Measurements from ENCODE around the gene WNK2.

WNK2 gene

GRCh38 chr9:93205896-93206575 is 22.1 kb downstream of the WNK2 start:
- Histone ChIP-seq H3K4me1 (ENCODE audit: control insufficient read depth in 2 of 2, insufficient read depth in 1 of 2, low read depth in 1 of 2, low read length in 2 of 2) (peaks cover 50 to 53% of the 10 kb centered on the region in 2 donors), H4K8ac (ENCODE audit: low read depth, low read length) (no peak overlapping the region), H3K79me1 (ENCODE audit: low read depth, low read length) (peaks cover 8% of the 10 kb centered on the region), H3K4ac (ENCODE audit: low read length) (no peak overlapping the region), H3K4me3 (ENCODE audit: low read length in 2 of 2) (no peak overlapping the region), H2BK120ac (ENCODE audit: low read depth, low read length) (no peak overlapping the region), H3K4me2 (ENCODE audit: insufficient read depth, low read length, poor library complexity, severe bottlenecking) (no peak overlapping the region), H2BK15ac (ENCODE audit: low read length) (no peak overlapping the region), H3K9ac (ENCODE audit: low read depth, low read length, poor library complexity) (peak overlapping the region; percentile 17), H3K27ac (replicated peaks; ENCODE audit: low read length) (no peak overlapping the region), H4K91ac (ENCODE audit: low read depth, low read length, poor library complexity) (no peak overlapping the region), H3K14ac (ENCODE audit: low read length) (no peak overlapping the region), H3K23ac (ENCODE audit: low read depth, low read length, poor library complexity) (no peak overlapping the region), H2AFZ (ENCODE audit: low read length) (no peak overlapping the region), H3K18ac (ENCODE audit: low read length) (peak overlapping the region; percentile 49), H3K27me3 (ENCODE audit: control insufficient read depth in 3 of 3, insufficient read depth in 3 of 3, low read depth in 1 of 3, low read length in 3 of 3) (peaks cover 0 to 3% (median 0%) of the 10 kb centered on the region in 3 experiments), H3K36me3 (replicated peaks in 1 of 2; ENCODE audit: control insufficient read depth in 2 of 2, insufficient read depth in 2 of 2, low read length in 2 of 2) (peaks cover 0 to 2% of the 10 kb centered on the region in 2 donors), H3K9me3 (replicated peaks in 1 of 2; ENCODE audit: control insufficient read depth in 2 of 2, insufficient read depth in 1 of 2, low read depth in 1 of 2, low read length in 2 of 2) (no peaks in the 10 kb centered on the region), H2BK5ac (ENCODE audit: low read length) (no peak overlapping the region), H2AK5ac (ENCODE audit: low read depth, low read length) (peak overlapping the region; percentile 92), H2BK12ac (ENCODE audit: low read length) (no peak overlapping the region)
- no peak for DNase-seq (ENCODE audit: low spot score)
- no CpG with 5 or more reads among the region's 12 CpGs for WGBS, 2 donors (ENCODE audit: extremely low coverage in 2 of 2, insufficient read length in 2 of 2, insufficient replicate concordance in 1 of 2)

- Histone ChIP-seq H3K4ac (ENCODE audit: low read length) (no peak overlapping the region), H2BK15ac (ENCODE audit: low read length) (peak overlapping the region; percentile 21), H3K79me1 (ENCODE audit: low read depth, low read length) (peaks cover 8% of the 10 kb centered on the region), H3K9me3 (replicated peaks in 1 of 2; ENCODE audit: control insufficient read depth in 2 of 2, insufficient read depth in 1 of 2, low read depth in 1 of 2, low read length in 2 of 2) (no peaks in the 10 kb centered on the region), H4K8ac (ENCODE audit: low read depth, low read length) (no peak overlapping the region), H2BK12ac (ENCODE audit: low read length) (no peak overlapping the region), H3K4me3 (ENCODE audit: low read length in 2 of 2) (no peak overlapping the region), H3K18ac (ENCODE audit: low read length) (peak overlapping the region; percentile 77), H2AFZ (ENCODE audit: low read length) (no peak overlapping the region), H3K14ac (ENCODE audit: low read length) (peak overlapping the region; percentile 42), H3K27ac (replicated peaks; ENCODE audit: low read length) (no peak overlapping the region), H3K23ac (ENCODE audit: low read depth, low read length, poor library complexity) (no peak overlapping the region), H3K27me3 (ENCODE audit: control insufficient read depth in 3 of 3, insufficient read depth in 3 of 3, low read depth in 1 of 3, low read length in 3 of 3) (peaks cover 0 to 3% (median 0%) of the 10 kb centered on the region in 3 experiments), H2BK120ac (ENCODE audit: low read depth, low read length) (no peak overlapping the region), H3K36me3 (replicated peaks in 1 of 2; ENCODE audit: control insufficient read depth in 2 of 2, insufficient read depth in 2 of 2, low read length in 2 of 2) (peaks cover 0 to 3% of the 10 kb centered on the region in 2 donors), H2BK5ac (ENCODE audit: low read length) (no peak overlapping the region), H2AK5ac (ENCODE audit: low read depth, low read length) (no peak overlapping the region), H4K91ac (ENCODE audit: low read depth, low read length, poor library complexity) (no peak overlapping the region), H3K9ac (ENCODE audit: low read depth, low read length, poor library complexity) (no peak overlapping the region), H3K4me1 (ENCODE audit: control insufficient read depth in 2 of 2, insufficient read depth in 1 of 2, low read depth in 1 of 2, low read length in 2 of 2) (peaks cover 48 to 50% of the 10 kb centered on the region in 2 donors), H3K4me2 (ENCODE audit: insufficient read depth, low read length, poor library complexity, severe bottlenecking) (no peak overlapping the region)
- DNase-seq (ENCODE audit: low spot score) = no peak
- WGBS, 2 donors (ENCODE audit: extremely low coverage in 2 of 2, insufficient read length in 2 of 2, insufficient replicate concordance in 1 of 2) = no CpG with 5 or more reads among the region's 7 CpGs
Observed at GRCh38 chr9:93206576-93207155, 22.7 kb downstream of the WNK2 start.

GRCh38 chr9:93207326-93207814 is 23.4 kb downstream of the WNK2 start:
- no peak overlapping the region for H3K4me2 ChIP-seq (ENCODE audit: insufficient read depth, low read length, poor library complexity, severe bottlenecking)
- H4K8ac ChIP-seq (ENCODE audit: low read depth, low read length) = no peak overlapping the region
- no peaks in the 10 kb centered on the region for H3K27me3 ChIP-seq (ENCODE audit: control insufficient read depth in 3 of 3, insufficient read depth in 3 of 3, low read depth in 1 of 3, low read length in 3 of 3)
- no peak overlapping the region for H3K9ac ChIP-seq (ENCODE audit: low read depth, low read length, poor library complexity)
- no peaks in the 10 kb centered on the region for H3K9me3 ChIP-seq (replicated peaks in 1 of 2; ENCODE audit: control insufficient read depth in 2 of 2, insufficient read depth in 1 of 2, low read depth in 1 of 2, low read length in 2 of 2)
- H3K4me3 ChIP-seq (ENCODE audit: low read length in 2 of 2) = no peak overlapping the region
- H3K4ac ChIP-seq (ENCODE audit: low read length) = no peak overlapping the region
- WGBS, 2 donors (ENCODE audit: extremely low coverage in 2 of 2, insufficient read length in 2 of 2, insufficient replicate concordance in 1 of 2) = no CpG with 5 or more reads among the region's 9 CpGs
- peak overlapping the region; percentile 18 for H3K18ac ChIP-seq (ENCODE audit: low read length)
- no peak for DNase-seq (ENCODE audit: low spot score)
- no peak overlapping the region for H4K91ac ChIP-seq (ENCODE audit: low read depth, low read length, poor library complexity)
- no peak overlapping the region for H3K14ac ChIP-seq (ENCODE audit: low read length)
- no peak overlapping the region for H2AK5ac ChIP-seq (ENCODE audit: low read depth, low read length)
- peaks cover 42 to 45% of the 10 kb centered on the region in 2 donors for H3K4me1 ChIP-seq (ENCODE audit: control insufficient read depth in 2 of 2, insufficient read depth in 1 of 2, low read depth in 1 of 2, low read length in 2 of 2)
- no peak overlapping the region for H2BK5ac ChIP-seq (ENCODE audit: low read length)
- no peak overlapping the region for H3K27ac ChIP-seq (replicated peaks; ENCODE audit: low read length)
- H3K79me1 ChIP-seq (ENCODE audit: low read depth, low read length) = peaks cover 9% of the 10 kb centered on the region
- H2AFZ ChIP-seq (ENCODE audit: low read length) = peak overlapping the region; percentile 50
- H2BK120ac ChIP-seq (ENCODE audit: low read depth, low read length) = no peak overlapping the region
- H2BK15ac ChIP-seq (ENCODE audit: low read length) = no peak overlapping the region
- H2BK12ac ChIP-seq (ENCODE audit: low read length) = no peak overlapping the region
- H3K23ac ChIP-seq (ENCODE audit: low read depth, low read length, poor library complexity) = no peak overlapping the region
- peaks cover 0 to 3% of the 10 kb centered on the region in 2 donors for H3K36me3 ChIP-seq (replicated peaks in 1 of 2; ENCODE audit: control insufficient read depth in 2 of 2, insufficient read depth in 2 of 2, low read length in 2 of 2)

All from neuronal stem cell (in vitro differentiated cells).